Measurements from ENCODE around the gene SYNPO. TPM values are rescaled to one million over a fixed set of nuclear protein-coding genes. Genes with fewer than 3 reads are reported as not detected.

The SYNPO gene
- polyA plus RNA-seq, 1 donor from 2014 or later = not detected

GRCh38 chr5:150672884-150673275 lies 32.4 kb downstream of the SYNPO start (continued):
- TF ChIP-seq MXI1 (conservative IDR thresholded peaks at IDR 0.05; ENCODE audit: poor library complexity, severe bottlenecking) = no peak

- no peaks in the 10 kb centered on the region for H3K36me3 ChIP-seq (ENCODE audit: insufficient read depth, low read length)
- H3K4me2 ChIP-seq (ENCODE audit: low read length) = no peak overlapping the region
- H3K9ac ChIP-seq (ENCODE audit: low read length) = no peak overlapping the region
- no peaks in the 10 kb centered on the region for H3K79me2 ChIP-seq (replicated peaks; ENCODE audit: insufficient read depth, low read length)
- no peak for TF ChIP-seq MXI1 (conservative IDR thresholded peaks at IDR 0.05; ENCODE audit: poor library complexity, severe bottlenecking)
- no peak for TF ChIP-seq EP300 (conservative IDR thresholded peaks at IDR 0.05; ENCODE audit: poor library complexity, severe bottlenecking)
- TF ChIP-seq CTCF (IDR thresholded peaks at IDR 0.05; ENCODE audit: poor library complexity, severe bottlenecking) = no peak
- TF ChIP-seq TAF1 (IDR thresholded peaks at IDR 0.05; ENCODE audit: low read depth) = no peak
- no peak for TF ChIP-seq REST (IDR thresholded peaks at IDR 0.05; ENCODE audit: borderline replicate concordance)
- no peak for TF ChIP-seq RAD21 (conservative IDR thresholded peaks at IDR 0.05)
- no peak for TF ChIP-seq POLR2AphosphoS5 (IDR thresholded peaks at IDR 0.05)
- TF ChIP-seq EZH2 (IDR thresholded peaks at IDR 0.05; ENCODE audit: borderline replicate concordance, insufficient read depth, low read length, poor library complexity, severe bottlenecking) = no peak
- TF ChIP-seq SMC3 (conservative IDR thresholded peaks at IDR 0.05; ENCODE audit: poor library complexity) = no peak
- no peaks in the 10 kb centered on the region for H3K9me2 ChIP-seq (ENCODE audit: insufficient read depth, low read length)
- H4K20me1 ChIP-seq (ENCODE audit: insufficient read depth) = no peaks in the 10 kb centered on the region
- no peak overlapping the region for H2AFZ ChIP-seq (ENCODE audit: low read depth, low read length)
- no peaks in the 10 kb centered on the region for H3K9me3 ChIP-seq (ENCODE audit: low read length)
- peaks cover 30% of the 10 kb centered on the region for H3K27me3 ChIP-seq (ENCODE audit: insufficient read depth, low read depth, low read length)
- H3K4me3 ChIP-seq (ENCODE audit: low read length) = no peak overlapping the region
- no peaks in the 10 kb centered on the region for H3F3A ChIP-seq (ENCODE audit: insufficient read depth, low read length, poor library complexity, severe bottlenecking)
- no peak overlapping the region for H3K27ac ChIP-seq (ENCODE audit: low read length)
These were observed 33.9 kb downstream of the SYNPO start for GRCh38 chr5:150674341-150674821.

- H4K20me1 ChIP-seq (ENCODE audit: insufficient read depth) = no peaks in the 10 kb centered on the region
- no peak overlapping the region for H3K9ac ChIP-seq (ENCODE audit: low read length)
- H3K9me3 ChIP-seq (ENCODE audit: low read length) = no peaks in the 10 kb centered on the region
- no peak overlapping the region for H3K27ac ChIP-seq (ENCODE audit: low read length)
- no peaks in the 10 kb centered on the region for H3K79me2 ChIP-seq (replicated peaks; ENCODE audit: insufficient read depth, low read length)
- H3K4me3 ChIP-seq (ENCODE audit: low read length) = no peak overlapping the region
- H3K27me3 ChIP-seq (ENCODE audit: insufficient read depth, low read depth, low read length) = peaks cover 30% of the 10 kb centered on the region
- no peak for TF ChIP-seq RAD21 (conservative IDR thresholded peaks at IDR 0.05)
- no peak overlapping the region for H2AFZ ChIP-seq (ENCODE audit: low read depth, low read length)
- H3K4me2 ChIP-seq (ENCODE audit: low read length) = no peak overlapping the region
- H3K9me2 ChIP-seq (ENCODE audit: insufficient read depth, low read length) = no peaks in the 10 kb centered on the region
- H3F3A ChIP-seq (ENCODE audit: insufficient read depth, low read length, poor library complexity, severe bottlenecking) = no peaks in the 10 kb centered on the region
- no peaks in the 10 kb centered on the region for H3K36me3 ChIP-seq (ENCODE audit: insufficient read depth, low read length)
These were observed 34.6 kb downstream of the SYNPO start for GRCh38 chr5:150675069-150675468.

Measured in neural cell (in vitro differentiated cells).